Stimulated activated CD8-positive, alpha-beta memory T cell treated with anti-CD3 and anti-CD28 coated beads, Interleukin-7, amount 100 ng/mL, for 4 hours (primary cell): ENCODE measurements around the gene GRIK4.

Source experiments
- DNase-seq, 2 donors: peaks; one replicate each; pipeline ENCODE4 v3.0.0-alpha.2; 2020; ENCODE audit warnings: low read depth in 2 of 2

The GRIK4 gene

DNA sequence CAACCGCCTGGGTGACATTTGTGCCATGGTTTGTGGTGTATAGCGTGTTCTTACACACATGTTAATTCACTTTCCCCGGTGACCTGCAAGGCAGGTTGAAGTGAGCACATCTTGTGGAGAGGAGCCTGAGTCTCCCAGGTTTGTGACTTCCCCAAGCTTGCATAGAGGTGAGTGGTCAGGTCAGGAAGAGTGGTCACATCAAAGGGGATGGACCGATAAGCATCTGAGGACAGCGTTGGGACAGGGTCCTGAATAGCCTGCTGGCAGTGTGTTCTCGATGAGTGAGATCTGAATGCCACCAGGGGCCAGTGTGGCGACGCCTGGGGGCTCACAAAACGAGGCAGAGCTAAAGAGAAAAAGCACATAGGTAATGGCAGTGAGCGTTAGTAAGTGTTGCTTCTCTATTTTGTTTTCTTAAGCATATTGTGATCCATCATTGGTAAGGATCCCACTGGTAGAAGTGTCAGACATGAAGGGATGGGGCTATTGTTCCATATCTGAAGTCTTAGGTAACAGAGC is 154.6 kb downstream of the GRIK4 start:
- no peak for DNase-seq

- no peak for DNase-seq
These were observed 155.7 kb downstream of the GRIK4 start for GRCh38 chr11:120667281-120667680.

DNA sequence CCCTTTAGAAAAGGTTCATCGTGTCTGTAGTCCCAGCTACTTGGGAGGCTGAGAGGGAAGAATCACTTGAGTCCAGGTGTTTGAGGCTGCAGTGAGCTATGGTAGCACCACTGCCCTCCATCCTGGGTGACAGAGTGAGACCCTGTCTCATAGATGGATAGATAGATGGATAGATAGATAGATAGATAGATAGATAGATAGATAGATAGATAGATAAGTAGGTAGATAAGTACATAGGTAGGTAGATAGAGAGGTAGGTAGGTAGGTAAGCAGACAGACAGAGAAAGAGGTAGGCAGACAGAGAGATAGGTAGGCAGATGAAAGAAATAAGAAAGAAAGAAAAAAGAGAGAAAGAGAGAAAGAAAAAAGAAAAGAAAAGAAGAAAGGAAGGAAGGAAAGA is 156.4 kb downstream of the GRIK4 start:
- DNase-seq, result no peak

- no peak for DNase-seq
These were observed 157.0 kb downstream of the GRIK4 start for GRCh38 chr11:120668537-120668936.

DNA sequence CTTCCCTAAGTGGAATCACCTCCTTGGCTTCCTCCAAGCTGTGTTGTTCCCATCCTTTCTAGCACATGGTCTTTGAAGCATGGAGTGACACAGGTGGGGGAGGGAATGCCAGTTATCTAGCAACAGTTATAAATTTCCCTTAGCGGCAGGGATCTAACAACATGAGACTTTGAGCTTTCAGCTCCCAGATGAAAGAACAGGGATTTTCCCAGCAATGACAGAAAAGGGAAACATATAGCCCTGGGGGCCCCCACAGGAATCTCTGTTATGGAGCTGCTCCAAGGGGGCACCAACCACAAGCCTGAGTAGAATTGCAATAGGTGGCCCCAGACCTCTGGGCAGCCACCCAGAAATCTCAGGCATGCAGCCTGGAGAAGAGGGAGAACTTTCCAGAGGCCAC is 163.0 kb downstream of the GRIK4 start:
- DNase-seq, result no peak

- no peak for DNase-seq
These were observed 163.6 kb downstream of the GRIK4 start for GRCh38 chr11:120675171-120675570.

- no peak for DNase-seq
These were observed 165.4 kb downstream of the GRIK4 start for GRCh38 chr11:120676991-120677390.

- no peak for DNase-seq
These were observed 168.8 kb downstream of the GRIK4 start for GRCh38 chr11:120680322-120680721.

DNA sequence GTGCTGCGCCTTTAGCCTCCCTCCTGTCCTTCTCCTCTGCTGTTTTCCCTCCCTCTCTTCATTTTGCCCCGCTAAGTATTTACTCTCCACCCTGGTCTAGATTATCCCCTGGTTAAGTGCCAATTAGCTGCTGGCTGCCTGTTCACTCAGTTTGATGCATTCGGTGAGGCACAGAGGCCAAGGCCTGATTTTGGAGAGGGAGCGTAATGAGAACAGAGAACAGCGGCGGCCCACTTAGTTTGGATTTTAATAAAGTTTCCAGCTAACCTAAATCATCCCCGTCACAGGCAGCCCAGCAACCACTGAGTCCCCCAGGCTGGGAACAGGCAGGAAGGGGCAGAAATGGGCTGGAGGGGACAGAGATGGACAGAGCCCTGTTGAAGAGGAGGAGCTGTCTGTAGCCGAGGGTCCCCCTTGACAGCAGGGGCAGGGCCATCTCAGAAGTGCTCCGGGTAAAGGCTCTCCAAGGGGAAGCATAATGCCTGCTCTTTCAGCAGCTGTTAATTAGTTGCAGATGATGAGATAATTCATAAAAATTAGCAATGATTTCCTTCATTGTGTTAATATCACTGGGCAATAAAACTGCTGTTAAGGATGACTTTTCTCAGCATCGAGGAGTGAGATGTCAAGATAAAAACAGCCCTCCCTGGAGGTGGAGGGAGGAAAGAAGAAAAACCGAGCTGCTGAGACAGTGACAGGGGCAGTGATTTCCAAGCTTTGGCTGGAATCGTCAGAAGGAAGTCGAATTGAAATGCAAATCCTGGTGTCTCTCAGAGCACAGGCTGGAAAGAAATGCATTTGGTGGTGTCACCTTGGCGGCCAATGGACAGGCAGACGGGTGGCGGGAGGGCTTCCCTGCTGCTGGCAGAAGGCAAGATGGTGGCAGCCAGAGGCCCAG is 170.1 kb downstream of the GRIK4 start:
- no peak for DNase-seq

- DNase-seq, result no peak
These were observed 170.7 kb downstream of the GRIK4 start for GRCh38 chr11:120682332-120682649.

GRCh38 chr11:120682866-120683265 is 171.3 kb downstream of the GRIK4 start:
- DNase-seq, result no peak

- DNase-seq, result no peak
These were observed 175.0 kb downstream of the GRIK4 start for GRCh38 chr11:120686516-120686915.

DNA sequence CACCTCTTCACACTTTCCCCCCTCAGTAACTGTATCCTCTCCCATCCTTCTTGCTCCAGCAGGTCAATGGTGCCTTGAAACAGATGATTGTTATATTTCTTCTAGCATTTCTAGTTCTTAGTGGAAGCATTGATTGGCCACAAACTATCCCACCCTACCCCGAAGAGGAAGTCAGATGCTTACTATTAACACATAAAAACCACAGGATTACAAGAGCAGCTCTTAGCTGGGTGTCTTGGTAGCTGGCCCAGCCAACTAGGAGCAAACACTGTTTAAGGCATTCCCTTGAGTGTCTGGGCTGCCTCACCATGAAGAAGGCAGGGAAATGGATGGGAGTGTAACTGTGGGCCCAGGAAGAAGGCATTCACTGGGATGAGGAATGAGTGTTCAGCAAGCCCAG is 176.6 kb downstream of the GRIK4 start:
- no peak for DNase-seq

DNA sequence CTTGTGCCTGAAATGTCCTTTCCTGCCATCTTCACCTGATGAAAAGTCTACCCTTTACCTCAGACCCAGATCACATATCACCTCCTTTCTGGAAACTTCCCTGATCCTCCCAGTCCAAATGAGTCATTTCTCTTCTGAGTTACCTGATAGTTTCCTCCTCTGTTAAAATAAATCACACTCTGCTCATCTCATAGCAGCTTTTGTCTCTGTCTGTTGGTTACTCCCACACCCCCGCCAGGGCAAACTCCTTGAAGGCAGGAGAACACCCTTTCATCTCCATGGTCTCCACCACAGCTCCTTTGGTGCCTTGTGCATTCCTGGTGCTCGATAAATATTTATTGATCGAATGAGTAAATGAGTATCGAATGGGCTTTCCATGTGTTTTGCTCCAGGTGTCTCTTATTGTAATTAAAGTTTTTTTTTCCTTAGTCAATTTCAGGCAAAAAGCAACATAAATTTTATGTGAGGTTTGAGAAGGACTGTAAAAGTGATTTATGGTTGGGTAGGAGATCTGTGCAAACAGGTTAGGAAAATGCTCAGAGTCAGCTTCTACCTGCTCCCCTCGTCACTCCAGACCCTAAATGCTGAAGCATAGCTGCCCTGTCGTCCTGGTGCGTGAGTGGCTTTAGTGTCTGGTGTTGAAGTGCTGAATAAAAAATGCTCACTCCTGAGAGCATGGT is 178.2 kb downstream of the GRIK4 start:
- DNase-seq, result no peak

- DNase-seq, result no peak
These were observed 178.9 kb downstream of the GRIK4 start for GRCh38 chr11:120690406-120690805.

- DNase-seq, result no peak
These were observed 183.2 kb downstream of the GRIK4 start for GRCh38 chr11:120694726-120695125.

DNA sequence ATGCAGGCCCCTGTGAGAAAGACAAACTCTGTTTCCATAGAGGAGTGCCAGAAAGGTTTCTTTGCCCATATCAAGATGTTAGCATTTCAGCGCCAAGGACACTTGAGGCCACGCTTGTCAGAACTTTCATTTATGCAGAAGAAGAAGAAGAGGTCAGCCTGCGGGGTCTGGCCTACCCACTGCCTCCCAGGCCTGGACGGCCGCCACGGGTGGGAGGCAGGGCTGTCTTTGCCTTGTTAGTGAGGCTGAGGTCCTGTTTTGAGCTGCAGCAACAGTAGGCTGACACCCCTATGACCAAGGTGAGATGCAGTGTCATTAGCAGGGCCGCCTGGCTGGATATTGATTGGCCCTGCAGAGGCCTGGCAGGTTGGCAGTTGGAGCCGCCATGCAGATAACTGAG is 183.9 kb downstream of the GRIK4 start:
- no peak for DNase-seq

DNA sequence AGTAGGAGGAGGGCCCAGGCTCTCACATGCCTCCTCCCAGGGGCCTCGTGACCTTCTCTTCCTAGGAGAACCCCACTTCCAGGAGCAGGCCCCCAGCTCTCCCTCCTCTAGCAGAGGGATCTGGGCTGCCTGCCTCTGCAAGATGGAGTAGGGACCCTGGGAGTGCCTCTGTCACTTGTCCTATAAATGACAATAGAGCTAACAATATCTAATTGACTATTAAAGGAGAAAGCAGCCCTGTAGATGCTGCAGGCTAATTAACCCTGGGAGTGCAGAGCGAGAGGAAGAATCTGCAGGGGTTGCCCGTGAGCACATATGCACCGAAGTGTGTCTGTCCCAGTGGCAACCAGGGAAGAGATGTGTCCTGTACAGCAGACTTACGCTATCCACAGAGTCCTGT is 184.4 kb downstream of the GRIK4 start:
- DNase-seq, result no peak

- no peak for DNase-seq
These were observed 185.2 kb downstream of the GRIK4 start for GRCh38 chr11:120696597-120697218.

DNA sequence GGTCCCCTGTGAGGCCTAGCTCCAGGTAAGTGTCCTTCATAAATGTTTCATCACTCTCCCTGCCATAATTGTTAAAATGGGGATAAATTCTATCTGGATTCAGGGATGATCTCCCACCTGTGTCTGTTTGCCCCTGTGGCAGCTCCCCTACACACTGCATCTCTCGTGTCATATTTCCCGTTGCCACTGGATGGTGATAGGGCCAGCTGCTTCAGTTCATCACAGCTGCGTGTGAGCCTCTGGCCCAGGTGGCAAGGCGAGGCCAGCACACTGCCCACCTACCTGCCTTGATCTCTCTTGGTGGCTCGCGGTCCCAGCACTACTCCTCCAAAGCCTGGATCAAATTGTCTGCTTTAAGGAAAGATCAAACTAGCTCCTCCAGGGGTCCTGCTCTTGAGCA is 187.4 kb downstream of the GRIK4 start:
- no peak for DNase-seq

DNA sequence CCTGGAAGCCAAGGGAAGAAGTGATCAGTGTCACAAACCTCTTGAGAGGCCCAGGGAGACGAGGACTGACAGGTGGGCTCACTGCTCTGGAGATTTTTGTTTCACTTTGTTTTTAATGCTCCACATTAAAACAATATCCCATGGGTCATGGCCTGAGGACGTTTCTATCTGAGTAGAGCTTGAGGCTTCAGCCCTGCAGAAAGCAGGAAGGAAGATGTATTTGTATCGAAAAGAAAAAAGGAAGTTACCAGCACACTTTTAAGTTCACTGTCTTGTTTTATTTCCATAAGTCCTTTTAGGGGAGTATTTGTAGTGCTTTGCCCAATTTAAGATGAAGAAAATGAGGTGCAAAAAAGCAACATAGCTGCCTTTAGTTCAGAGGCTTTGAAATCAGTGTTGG is 191.1 kb downstream of the GRIK4 start:
- no peak for DNase-seq

DNA sequence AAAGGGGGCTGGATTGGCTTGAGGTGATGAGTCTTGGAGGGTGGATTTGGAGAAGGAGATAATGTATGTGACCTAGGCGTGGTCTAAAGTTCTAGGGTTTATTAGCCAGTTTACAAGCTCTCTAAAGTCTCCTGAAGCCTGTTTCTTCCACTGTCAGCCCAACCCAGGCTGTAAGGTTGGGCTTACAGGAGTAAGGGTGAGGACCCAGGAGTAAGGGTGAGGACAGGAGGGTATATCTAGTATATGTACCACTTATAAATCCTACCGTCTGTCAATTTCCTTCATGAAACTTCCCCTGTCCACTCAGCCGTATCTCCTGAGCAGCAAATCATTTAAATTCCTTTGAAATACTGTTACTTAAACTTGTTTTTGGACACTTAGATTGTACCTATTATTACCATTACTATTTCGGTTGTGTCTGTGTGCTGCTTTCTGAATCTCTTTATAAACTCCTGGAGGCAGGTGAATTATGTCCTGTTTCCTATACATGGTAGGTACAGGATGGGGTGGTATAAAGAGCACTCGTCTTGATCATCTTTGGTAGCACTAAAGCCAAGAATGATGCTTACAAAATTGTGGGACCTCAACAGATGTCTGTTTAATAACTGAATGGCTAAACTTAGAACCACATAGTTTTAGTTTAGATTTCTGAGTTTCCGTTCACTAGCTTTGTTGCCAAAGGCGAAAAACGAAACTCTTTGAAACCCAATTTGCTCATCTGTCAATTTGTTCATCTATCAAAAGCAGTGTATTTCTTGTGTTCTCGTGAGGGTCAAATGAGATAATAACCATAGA is 192.0 kb downstream of the GRIK4 start:
- DNase-seq, result no peak
